Cardiac atrium fibroblast (primary cell): Measurements from ENCODE around the gene HLA-DQA1. TPM values are rescaled to one million over a fixed set of nuclear protein-coding genes. Genes with fewer than 3 reads are reported as not detected.

Experiments
- total RNA-seq: library from RNA; depleted of rRNA; stranded (reverse); fragments of >200 nt; gene quantifications from 2 replicates; pipeline ENCODE4 v1.2.3, GENCODE V29; 2015

The HLA-DQA1 gene
- total RNA-seq: not detected in 2 replicates

GRCh38 chr6:32637219-32637880 is at the start of gene HLA-DQA1:
HLA-DQA1 (plus strand) TSS chr6:32637406; CDS start chr6:32637459, 53 bp downstream.

GRCh38 chr6:32589596-32590449 is 47.4 kb upstream of the HLA-DQA1 start, which contains the start of gene HLA-DRB1:
HLA-DRB1 (minus strand) TSS chr6:32589848; CDS start chr6:32589742, 106 bp downstream.

GRCh38 chr6:32666420-32667300 is 29.5 kb downstream of the HLA-DQA1 start, which contains the start of gene HLA-DQB1:
HLA-DQB1 (minus strand) TSS chr6:32666657; CDS start chr6:32666607, 50 bp downstream.

Other genes with a start within 250 kb of the HLA-DQA1 start
- not detected in 2 replicates for gene BTNL2, start 230.2 kb upstream of the HLA-DQA1 start, total RNA-seq
- 0.16 TPM in 1 of 2 replicates, not detected in the other for gene HLA-DRA, start 197.5 kb upstream of the HLA-DQA1 start, total RNA-seq
- gene HLA-DRB5, start 107.1 kb upstream of the HLA-DQA1 start, total RNA-seq: not detected in 2 replicates
- gene HLA-DRB1, start 47.6 kb upstream of the HLA-DQA1 start, total RNA-seq: not detected in 2 replicates
- not detected in 2 replicates for gene HLA-DQB1, start 29.3 kb downstream of the HLA-DQA1 start, total RNA-seq
- gene HLA-DQA2, start 104.0 kb downstream of the HLA-DQA1 start, total RNA-seq: not detected in 2 replicates
- gene HLA-DQB2, start 126.1 kb downstream of the HLA-DQA1 start, total RNA-seq: not detected in 2 replicates
- 0.36 TPM in 1 of 2 replicates, not detected in the other for gene HLA-DOB, start 179.6 kb downstream of the HLA-DQA1 start, total RNA-seq
- gene TAP2, start 201.3 kb downstream of the HLA-DQA1 start, total RNA-seq: 4.5 and 10.4 TPM in 2 replicates
- 28.3 and 40.8 TPM in 2 replicates for gene PSMB8, start 206.6 kb downstream of the HLA-DQA1 start, total RNA-seq
- gene TAP1, start 216.3 kb downstream of the HLA-DQA1 start, total RNA-seq: 12.8 and 28.0 TPM in 2 replicates
- gene PSMB9, start 216.8 kb downstream of the HLA-DQA1 start, total RNA-seq: 7.9 and 12.5 TPM in 2 replicates